Right atrium auricular region (tissue), 2 donors: ENCODE measurements around the gene CROCC2. TPM values are rescaled to one million over a fixed set of nuclear protein-coding genes. Genes with fewer than 3 reads are reported as not detected.

ENCODE experiments used
- DNase-seq: peaks from one replicate; pipeline ENCODE4 v3.0.0-alpha.2; 2019; ENCODE audit warnings: low spot score
- H3K27ac ChIP-seq, 2 donors: fragments of 200-600 bp; sonication (generic); 1 replicate in 1 of 2; 2 replicates in 1 of 2; pipeline ENCODE4 v1.5.1; 2016 to 2019
- H3K27me3 ChIP-seq, 2 donors: fragments of 200-600 bp; sonication (generic); one replicate each; pipeline versions ENCODE4 v1.5.1 to v1.6.0; 2017 to 2019
- H3K36me3 ChIP-seq: fragments of 200-600 bp; sonication (generic); one replicate; pipeline ENCODE4 v1.5.1; 2016
- H3K4me1 ChIP-seq, 2 donors: fragments of 200-600 bp; sonication (generic); one replicate each; pipeline versions ENCODE4 v1.5.1 to v1.6.0; 2017 to 2019
- H3K4me3 ChIP-seq, 2 donors: fragments of 200-600 bp; sonication (generic); 1 replicate in 1 of 2; 2 replicates in 1 of 2; pipeline ENCODE4 v1.5.1; 2017 to 2019; ENCODE audit warnings: mild to moderate bottlenecking in 1 of 2, moderate library complexity in 1 of 2
- H3K9me3 ChIP-seq, 2 donors: fragments of 200-600 bp; sonication (generic); one replicate each; pipeline ENCODE4 v1.5.1; 2019
- CTCF ChIP-seq, 2 donors: fragments of 200-600 bp; sonication (generic); IDR thresholded peaks; one replicate each; pipeline ENCODE4 v1.5.1; 2019; ENCODE audit warnings: antibody characterized with exemption in 2 of 2
- total RNA-seq, 2 donors: library from RNA; depleted of rRNA; stranded (reverse); fragments of >200 nt; gene quantifications; one replicate each; pipeline ENCODE4 v1.1.0, GENCODE V29; 2016

Gene CROCC2
- total RNA-seq, 2 donors from 2014 or later: not detected

DNA sequence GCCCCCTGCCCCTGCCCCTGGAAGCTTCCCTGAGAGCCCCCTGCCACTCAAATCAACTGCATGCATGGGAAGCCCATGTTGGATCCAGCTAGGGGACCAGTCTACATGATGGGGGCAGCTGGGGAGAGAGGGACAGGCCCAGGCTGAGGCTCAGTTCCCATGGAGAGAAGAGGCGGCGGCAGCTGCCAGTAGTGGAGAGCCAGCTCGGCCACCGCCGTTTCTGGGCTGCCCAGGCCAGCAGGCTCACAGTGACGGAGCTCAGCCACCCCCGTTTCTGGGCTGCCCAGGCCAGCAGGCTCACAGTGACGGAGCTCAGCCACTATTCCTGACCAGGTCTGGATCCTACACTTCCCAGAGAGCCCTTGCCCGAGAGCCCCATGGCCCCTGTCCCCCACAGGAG is 13.8 kb upstream of the CROCC2 start:
- no peaks in the 10 kb centered on the region for H3K36me3 ChIP-seq

GRCh38 chr2:240892925-240893324 is 13.2 kb upstream of the CROCC2 start:
- H3K27me3 ChIP-seq: no peaks in the 10 kb centered on the region
- no peaks in the 10 kb centered on the region for H3K36me3 ChIP-seq
- no peak overlapping the region for H3K4me3 ChIP-seq
- no peak for TF ChIP-seq CTCF (IDR thresholded peaks at IDR 0.05)
- no peak for DNase-seq
- no peak overlapping the region for H3K27ac ChIP-seq
- H3K4me1 ChIP-seq: peaks cover 0 to 6% of the 10 kb centered on the region in 2 donors
- H3K9me3 ChIP-seq: no peaks in the 10 kb centered on the region

More for the DNA sequence above, 13.8 kb upstream of the CROCC2 start:
- no peaks in the 10 kb centered on the region for H3K9me3 ChIP-seq
- no peak for TF ChIP-seq CTCF (IDR thresholded peaks at IDR 0.05)
- H3K27me3 ChIP-seq: no peaks in the 10 kb centered on the region
- no peak overlapping the region for H3K27ac ChIP-seq
- no peaks in the 10 kb centered on the region for H3K4me1 ChIP-seq
- H3K4me3 ChIP-seq: no peak overlapping the region
- no peak for DNase-seq

DNA sequence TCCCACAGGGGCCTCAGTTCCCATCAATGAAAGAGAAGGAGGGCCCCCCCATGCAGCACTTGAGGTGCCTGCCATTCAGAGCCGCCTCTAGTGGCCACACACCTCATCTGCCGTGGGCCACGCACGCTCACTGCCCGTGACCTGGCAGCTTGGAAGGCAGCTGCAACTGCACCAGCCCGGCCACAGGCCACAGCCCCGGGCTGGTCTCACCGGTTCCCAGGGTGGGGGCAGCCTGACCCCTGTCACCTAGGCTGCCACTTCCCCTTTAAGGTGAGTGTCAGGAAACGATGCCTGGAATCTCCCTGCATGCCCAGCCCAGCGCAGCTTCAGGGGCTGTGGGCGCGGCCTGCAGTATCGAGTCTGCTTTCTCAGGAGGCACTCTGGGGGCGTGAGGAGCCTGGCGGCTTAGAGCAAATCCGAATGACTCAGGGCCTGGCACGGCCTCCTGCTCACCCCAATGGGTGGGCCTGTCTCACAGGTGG is 12.7 kb upstream of the CROCC2 start:
- H3K4me3 ChIP-seq: no peak overlapping the region
- H3K36me3 ChIP-seq: no peaks in the 10 kb centered on the region
- no peaks in the 10 kb centered on the region for H3K27me3 ChIP-seq
- peaks cover 0 to 9% of the 10 kb centered on the region in 2 donors for H3K4me1 ChIP-seq
- no peaks in the 10 kb centered on the region for H3K9me3 ChIP-seq
- H3K27ac ChIP-seq: no peak overlapping the region
- no peak for DNase-seq
- no peak for TF ChIP-seq CTCF (IDR thresholded peaks at IDR 0.05)

DNA sequence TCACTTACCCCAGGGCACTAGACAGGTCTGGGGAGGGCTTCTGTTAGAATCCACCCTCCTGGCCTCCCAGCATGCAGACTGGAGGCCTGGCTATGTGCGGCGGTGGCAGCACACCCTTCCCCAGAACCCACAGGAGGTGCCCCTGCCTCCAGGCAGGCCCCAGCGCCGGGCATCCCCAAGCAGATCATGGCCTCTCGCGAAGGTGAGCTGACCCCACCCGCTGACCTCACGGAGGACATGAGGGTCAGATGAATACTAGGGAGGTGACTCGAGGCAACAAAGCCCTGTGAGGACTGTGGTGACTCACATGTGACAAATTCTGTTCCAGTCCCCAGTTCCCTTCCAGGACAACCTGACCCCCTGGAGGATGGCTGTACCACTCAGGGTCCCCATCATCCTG is 12.1 kb upstream of the CROCC2 start:
- no peak for TF ChIP-seq CTCF (IDR thresholded peaks at IDR 0.05)
- H3K27me3 ChIP-seq: no peaks in the 10 kb centered on the region
- H3K27ac ChIP-seq: no peak overlapping the region
- H3K36me3 ChIP-seq: no peaks in the 10 kb centered on the region
- H3K4me3 ChIP-seq: no peak overlapping the region
- DNase-seq: no peak
- H3K9me3 ChIP-seq: no peaks in the 10 kb centered on the region
- peaks cover 0 to 14% of the 10 kb centered on the region in 2 donors for H3K4me1 ChIP-seq

DNA sequence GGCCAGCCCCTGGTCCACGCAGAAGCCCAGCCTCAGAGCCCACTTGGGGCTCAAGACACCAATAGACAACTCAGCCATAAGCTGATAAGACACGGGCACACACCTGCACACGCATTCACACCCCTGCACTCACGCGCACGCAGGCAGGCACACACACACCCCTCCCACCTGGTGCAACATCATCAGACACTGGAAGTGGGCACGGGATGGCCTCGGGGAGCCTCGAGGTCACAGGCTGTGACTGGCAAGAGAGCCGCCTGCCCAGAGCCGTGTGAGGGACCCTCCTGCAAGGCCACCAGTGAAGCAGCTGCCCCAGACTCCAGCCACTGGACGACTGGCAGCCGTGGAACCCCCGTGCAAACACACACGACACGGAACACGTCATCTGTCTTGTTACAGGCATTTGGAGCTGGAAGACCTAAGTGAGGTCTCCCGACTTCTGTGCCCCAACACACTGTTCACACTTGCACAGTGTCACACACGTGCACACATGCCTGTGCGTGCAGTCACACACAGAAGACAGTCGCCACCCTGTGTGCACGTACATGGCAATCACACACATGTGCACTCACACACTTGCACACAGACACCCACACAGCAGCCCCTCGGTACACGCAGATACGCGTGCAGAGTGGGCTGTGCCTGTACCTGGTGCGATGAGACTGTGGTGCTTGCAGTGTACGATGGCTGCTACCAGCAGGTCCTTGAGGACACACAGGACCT is 11.1 kb upstream of the CROCC2 start:
- H3K27me3 ChIP-seq: no peaks in the 10 kb centered on the region
- no peak overlapping the region for H3K4me3 ChIP-seq
- TF ChIP-seq CTCF (IDR thresholded peaks at IDR 0.05): no peak
- peaks cover 0 to 21% of the 10 kb centered on the region in 2 donors for H3K4me1 ChIP-seq
- H3K27ac ChIP-seq: no peak overlapping the region
- H3K36me3 ChIP-seq: no peaks in the 10 kb centered on the region
- H3K9me3 ChIP-seq: no peaks in the 10 kb centered on the region
- DNase-seq: no peak
